Frontal cortex (tissue), 4 donors: ENCODE measurements around the gene GDF7. TPM values are rescaled to one million over a fixed set of nuclear protein-coding genes. Genes with fewer than 3 reads are reported as not detected.

ENCODE experiments used
- DNase-seq, 2 donors: peaks; one replicate each; pipeline ENCODE4 v3.0.0; 2012; ENCODE audit warnings: low spot score in 2 of 2
- FAIRE-seq: peaks from 2 replicates; lab custom pipeline; 2012; peaks lifted over from hg19 to GRCh38; lab: Jason Lieb, UNC
- total RNA-seq: library from RNA; depleted of rRNA; stranded (reverse); fragments of >200 nt; gene quantifications from one replicate; pipeline ENCODE4 v1.2.3, GENCODE V29; 2014
- donor health status: control.
- donor health status: control.
- donor health status: control.

The GDF7 gene
- total RNA-seq, 1 donor from 2014 or later, result under 0.01 TPM

DNA sequence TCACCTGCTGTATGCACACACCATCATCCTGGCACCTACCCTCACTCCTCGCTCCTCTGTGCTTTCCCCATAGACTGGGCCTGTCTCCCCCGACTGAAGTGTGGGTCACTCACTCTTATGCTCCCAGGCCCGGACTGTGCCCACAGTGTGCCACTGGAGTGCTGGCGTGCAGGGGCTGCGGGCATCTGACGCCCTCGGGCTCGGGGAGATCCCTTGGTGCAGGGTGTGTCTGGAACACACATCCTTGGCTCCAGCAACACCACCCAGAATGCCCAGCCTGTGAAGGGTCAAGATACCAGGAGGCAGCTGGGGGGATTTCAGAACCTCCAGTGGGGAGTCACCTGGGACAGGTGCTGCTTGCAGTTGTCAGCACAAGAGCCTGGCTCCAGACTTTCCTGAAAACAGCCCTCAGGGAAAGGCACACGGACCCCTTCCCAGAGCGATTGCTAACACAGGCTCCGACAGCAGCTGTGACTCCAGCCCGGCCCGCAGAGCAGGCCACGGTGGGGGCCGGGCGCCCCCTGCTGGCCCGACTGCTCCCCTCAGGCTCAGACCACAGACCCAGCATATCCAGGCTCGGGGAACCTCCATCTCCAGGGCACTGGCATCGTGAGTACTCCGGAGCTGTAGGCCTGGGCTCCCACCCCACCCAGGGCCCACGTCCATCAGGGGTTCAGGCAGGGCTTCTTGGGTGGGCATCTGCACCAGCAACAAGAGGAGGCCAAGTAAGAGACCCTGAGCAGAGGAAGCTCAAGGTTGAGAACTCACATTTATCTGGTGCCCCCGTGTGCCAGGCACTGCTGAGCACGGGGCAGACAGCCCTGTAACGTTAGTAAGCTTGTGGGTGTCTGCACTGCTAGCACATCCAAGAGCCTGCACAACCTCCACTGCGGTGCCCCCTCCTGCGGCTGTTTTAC lies 24.6 kb upstream of the GDF7 start:
- FAIRE-seq (no peak), DNase-seq (peak; percentile 70 to 93)

DNA sequence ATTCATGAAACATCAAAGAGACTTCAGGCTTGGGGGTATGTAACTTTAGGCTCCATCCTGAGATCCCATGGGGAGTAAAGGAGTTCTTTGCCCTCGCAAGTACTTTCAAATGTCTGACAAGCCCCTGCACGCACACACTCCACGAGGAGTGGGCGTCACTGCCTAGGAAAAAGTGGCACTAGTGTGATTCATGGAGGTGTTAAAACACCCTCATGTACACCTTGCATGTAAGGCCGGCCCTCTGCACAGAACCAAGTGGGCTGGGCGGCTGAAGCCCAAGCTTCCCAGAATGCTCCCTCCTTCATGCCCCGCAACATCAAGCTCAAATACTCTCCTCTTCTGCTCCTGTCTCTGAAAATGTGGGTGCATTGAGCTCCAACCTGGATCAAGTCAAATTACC lies 23.9 kb upstream of the GDF7 start:
- DNase-seq (no peak), FAIRE-seq (no peak)

DNA sequence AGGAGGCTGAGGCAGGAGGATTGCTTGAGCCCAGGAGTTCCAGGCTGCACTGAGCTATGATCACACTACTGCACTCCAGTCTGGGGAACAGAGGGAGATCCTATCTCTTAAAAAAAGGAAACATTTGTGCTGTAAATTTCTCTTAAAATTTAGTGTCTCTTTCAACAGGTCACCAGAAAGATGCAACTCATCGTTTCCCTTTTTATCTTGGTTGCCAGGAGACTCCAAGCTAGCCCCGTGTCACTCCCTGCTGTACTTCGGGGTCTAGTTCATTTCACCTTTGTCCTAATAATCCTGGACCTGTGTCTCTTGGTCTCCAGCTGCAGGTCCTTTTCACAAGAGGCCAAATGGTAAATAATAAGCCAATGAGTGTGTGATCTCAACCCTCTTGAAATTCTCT lies 23.1 kb upstream of the GDF7 start:
- FAIRE-seq (no peak), DNase-seq (no peak)

DNA sequence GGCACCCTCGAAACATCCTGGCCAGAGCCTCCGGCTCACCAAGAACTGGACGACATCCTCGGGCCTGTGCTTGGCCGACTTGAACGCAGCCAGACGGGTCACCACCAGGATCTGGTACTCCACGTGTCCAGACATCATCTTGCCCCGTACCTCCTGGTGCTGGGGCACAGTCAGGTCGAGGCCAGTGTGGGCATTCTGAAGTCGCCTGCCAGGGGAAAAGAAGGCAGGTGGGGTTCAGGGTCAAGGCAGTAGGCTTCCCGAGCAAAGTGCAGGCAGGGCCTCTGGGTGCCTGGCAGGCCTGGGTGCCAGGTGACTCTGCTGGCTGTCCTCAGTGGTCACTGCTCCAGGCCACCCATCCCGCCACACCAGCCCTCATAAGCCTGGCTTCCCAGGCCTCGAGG lies 21.6 kb upstream of the GDF7 start:
- DNase-seq (no peak), FAIRE-seq (no peak)

DNA sequence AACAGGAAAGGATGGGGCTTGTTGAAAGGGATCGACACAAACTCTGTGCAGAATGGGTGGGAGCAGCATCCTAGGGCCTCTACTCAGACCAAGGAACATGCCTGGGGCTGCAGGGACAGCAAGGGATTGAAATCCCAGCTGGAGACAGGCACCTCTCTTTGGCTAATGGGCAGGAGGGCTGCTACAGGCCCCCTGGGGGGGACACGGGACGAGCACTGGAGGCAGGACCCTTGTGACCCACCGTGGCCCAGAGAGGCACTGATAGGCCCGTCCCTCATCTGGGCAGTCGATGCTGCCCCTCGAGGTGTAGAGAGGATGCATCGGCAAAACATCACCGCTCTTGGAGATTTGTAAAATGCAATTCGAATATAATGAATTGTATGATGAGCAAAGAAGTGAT lies 21.2 kb upstream of the GDF7 start:
- DNase-seq (no peak), FAIRE-seq (no peak)

DNA sequence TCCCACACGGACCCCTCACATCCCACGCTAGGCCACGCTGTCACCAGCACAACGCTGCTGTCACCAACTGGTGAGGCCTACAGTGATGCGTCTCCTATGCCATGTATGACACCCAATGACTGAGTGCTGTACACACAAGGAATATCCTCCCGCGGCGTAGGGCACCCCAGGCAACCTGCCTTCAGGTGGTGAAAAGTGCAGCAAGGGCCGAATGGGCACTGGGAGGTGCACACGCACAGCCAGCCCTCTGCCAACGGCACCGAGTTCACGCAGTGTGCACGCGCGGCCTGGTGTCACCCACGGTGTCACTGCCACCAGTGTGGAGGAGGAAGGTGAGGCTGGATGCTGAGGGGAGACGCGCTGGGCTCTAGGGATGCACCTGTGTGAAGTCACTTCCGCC lies 20.5 kb upstream of the GDF7 start:
- FAIRE-seq (no peak), DNase-seq (no peak)

DNA sequence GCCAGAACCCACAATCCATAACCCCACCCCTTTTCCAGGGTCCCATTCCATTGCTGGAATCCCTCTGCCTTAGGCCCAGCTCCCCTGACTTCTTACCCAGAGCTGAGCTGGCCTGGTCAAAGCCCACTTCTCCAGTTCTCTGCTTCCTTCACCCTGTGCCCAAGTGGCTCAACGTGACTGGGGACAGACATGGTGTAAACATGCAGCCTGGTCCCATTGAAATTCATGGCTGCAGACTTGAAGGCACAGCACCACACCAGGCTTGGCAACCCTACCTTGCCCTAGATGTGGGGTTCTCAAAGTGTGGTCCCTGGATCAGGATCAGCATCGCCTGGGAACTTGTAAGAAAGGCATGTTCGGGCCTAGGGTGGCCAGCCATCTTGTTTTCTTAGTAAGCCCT lies 19.7 kb upstream of the GDF7 start:
- no peak for FAIRE-seq

DNA sequence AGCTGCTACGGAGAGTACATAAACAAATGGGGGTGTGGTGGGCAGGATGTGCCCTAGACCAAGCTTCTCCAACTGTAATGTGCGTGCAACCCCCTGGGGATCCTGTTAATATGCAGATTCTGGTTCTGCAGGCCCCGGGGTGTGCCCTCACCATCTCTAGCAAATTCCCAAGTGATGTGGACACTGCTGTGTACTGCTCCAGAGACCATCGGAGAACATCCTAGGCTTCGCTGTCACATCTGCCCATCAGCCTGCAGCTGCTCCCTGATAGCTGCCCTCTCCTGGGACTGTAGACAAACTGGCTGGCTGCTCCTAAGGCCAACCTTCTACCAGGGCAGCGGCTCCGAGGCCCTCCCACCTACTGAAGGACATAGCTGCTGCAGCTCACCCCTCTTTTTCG lies 19.2 kb upstream of the GDF7 start:
- FAIRE-seq (no peak), DNase-seq (no peak)

More for the DNA sequence above, 19.7 kb upstream of the GDF7 start:
- DNase-seq, result no peak

DNA sequence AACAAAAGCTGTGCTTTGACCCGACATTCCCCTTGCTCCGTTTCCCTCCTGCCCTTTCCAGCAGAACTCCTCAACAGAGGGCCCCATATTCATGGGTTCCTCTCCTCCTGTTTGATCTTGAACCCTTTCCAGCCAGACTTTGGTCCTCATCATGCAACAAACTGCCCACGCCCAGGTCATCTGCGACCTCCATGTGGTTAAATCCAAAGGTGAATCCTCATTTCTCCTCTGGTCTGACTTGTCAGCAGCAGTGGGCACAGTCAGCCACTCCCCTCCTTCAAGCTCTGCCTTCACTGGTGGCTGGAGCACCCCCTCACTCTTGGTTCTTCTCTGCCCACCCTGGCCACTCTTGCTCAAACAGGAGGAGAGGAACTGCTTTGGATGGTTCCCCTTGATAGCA lies 18.7 kb upstream of the GDF7 start:
- FAIRE-seq (no peak), DNase-seq (no peak)

DNA sequence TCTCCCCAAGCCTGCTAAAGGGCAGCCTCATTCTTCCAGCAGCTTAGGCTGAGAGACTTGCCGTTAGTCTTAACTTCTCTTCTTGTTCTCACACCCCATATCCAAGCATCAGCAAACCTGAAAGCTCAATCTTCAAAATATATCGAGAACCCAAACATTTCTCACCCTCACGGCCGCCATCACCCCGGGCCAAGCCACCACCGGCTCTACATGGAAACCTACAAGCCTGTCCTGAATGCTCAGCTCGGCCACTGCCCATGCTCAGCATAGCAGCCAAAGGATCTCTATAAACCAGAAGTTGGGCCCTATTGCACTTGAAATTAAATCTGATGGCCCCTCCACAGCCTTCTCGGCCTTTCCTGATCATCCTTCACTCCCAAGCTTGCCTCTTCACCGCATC lies 18.1 kb upstream of the GDF7 start:
- FAIRE-seq, result no peak
- DNase-seq, result no peak

DNA sequence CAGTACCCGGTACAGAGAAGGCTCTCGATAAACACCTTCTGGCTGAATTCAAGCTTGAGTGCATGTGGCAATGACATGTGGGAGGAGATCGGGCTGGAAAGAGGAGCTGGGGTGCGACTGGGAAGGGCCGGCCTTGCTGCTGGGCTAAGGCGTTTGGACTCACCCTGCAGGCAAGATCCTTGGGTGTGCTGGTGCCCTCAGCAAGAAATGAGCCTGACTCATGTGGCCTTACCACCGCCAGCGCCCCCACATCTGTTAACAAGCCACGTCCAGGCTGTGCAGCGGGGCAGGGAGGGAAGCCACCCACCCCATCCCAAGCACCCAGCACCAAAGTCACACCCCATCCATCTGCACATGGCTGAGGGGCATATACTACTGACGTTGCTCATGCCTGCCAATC lies 17.4 kb upstream of the GDF7 start:
- DNase-seq, result no peak
- no peak for FAIRE-seq

DNA sequence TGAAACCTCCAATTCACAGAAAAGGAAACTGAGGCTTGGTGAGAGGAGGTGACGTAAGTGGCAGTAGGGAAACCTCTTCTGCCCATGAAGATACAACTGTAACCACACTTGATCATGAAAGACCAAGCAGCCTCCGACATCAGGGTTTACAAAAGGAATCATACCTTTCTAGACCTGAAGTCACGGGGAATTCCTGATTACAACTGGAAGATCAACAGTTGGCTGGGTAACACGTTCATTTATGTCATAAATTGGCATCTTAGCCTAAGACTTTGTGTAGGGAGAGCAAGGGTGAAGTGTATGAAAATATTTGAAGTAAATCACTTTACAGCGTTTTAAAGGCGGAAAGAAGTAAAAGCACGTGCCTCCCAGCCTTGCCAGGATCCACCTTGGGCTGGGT lies 17.0 kb upstream of the GDF7 start:
- DNase-seq (no peak), FAIRE-seq (no peak)

DNA sequence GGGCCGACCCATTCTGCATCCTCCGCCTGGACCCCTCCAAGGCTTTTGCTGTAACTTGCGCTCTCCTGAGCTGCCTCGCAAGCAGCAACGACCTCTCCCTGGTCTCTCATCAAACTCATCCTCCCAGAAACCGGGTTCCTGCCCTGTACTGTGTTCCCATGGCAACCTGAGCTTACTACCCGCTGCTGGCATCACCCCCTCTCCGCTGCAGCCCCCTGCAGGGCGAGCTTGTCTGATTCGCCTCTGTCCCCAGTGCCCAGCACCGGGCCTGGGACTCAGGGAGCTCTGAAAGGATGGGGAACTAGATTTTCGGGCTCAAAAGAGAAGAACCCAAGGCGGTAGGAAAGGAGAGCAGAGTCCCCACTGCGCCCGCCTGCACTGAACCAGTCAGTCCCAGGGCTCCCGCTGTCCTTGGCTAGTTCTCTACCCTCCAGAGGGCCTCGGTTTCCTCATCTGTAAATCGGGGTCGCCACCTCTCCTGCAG lies 16.5 kb upstream of the GDF7 start:
- FAIRE-seq, result no peak
- peak in 1 of 2 donors; percentile 58 for DNase-seq

DNA sequence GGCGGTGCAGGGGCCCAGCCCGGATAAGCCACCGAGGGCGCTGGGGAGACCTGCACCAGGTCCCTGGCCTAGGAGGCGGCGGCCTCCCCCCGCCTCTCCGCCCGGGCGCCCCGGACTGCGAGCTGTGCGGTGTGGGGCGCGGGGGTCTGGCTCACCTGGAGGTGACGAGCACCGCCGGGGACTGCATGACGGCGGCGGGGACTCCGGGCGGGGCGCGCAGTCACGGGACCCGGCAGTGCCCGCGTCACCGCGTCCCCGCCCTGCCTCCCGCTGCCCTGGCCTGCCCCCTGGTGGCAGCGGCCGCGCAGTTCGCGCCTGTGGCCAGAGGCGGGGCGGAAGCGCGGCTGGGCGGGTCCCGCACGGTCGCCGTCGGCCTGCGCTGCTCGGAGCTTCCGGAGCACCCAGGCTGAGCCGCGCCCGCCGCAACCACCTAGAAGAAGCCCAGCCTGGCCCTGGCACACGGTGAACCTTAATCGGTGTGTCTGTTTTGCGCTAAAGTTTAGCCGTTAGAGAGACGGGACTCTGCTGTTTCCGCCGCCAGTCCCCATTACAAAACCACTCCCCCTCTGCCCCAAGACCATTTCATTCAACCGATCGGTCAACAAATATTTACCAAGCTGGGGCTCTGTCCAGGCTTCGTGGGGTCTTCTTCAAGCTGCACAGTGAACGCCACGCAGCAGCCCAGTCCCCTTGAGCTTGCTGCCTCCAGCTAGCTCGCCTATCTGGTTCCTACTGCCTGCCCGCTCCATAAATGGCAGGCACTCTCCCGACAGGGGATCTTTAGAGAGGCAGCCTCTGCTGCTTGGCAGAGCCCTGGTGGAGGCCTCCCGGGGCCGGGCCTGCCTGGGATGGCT lies 15.8 kb upstream of the GDF7 start, which contains the start of gene HS1BP3:
Gene HS1BP3, minus strand, starts transcription at position 222 of the 854 bp plus-strand sequence. Its CDS starts 35 bp downstream, at position 187.
- peak; percentile 99 for DNase-seq
- no peak for FAIRE-seq

DNA sequence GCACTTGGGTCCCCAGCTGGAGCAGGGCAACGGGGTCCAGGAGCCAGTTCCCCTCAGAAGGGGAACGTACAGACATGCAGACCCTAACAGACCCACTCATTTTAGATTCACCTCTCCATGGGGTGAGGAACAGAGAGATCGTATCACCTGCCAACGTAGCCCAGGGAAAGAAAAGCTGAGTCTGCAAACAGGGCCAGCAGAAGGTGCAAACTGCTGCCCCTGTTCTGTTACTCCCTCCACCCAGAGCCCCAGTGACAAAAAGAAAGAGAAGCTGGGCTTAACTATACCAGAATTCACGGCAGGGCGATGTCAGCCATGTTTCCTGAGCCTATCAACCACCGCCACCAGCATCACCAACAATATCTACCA lies 15.2 kb upstream of the GDF7 start:
- FAIRE-seq (no peak), DNase-seq (no peak)

DNA sequence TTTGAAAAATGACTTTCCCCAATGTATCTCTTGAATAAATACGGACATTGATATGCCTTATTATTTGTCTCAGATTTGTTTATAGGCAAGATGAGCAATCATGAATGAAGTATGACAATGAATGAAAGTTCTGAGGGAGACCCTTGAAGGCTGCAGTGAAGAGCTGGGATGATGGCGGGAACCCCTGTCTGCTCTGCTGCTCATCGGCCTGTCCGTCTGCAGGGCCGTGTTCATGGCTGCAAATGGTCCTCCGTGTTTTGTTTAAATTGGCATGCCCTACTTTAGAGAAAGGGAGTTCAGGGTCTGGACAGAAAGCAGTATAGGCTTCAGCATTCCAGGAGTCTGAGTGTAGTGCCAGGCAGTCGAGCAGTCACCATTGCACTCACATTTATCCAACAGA lies 14.8 kb upstream of the GDF7 start:
- FAIRE-seq (no peak), DNase-seq (no peak)

DNA sequence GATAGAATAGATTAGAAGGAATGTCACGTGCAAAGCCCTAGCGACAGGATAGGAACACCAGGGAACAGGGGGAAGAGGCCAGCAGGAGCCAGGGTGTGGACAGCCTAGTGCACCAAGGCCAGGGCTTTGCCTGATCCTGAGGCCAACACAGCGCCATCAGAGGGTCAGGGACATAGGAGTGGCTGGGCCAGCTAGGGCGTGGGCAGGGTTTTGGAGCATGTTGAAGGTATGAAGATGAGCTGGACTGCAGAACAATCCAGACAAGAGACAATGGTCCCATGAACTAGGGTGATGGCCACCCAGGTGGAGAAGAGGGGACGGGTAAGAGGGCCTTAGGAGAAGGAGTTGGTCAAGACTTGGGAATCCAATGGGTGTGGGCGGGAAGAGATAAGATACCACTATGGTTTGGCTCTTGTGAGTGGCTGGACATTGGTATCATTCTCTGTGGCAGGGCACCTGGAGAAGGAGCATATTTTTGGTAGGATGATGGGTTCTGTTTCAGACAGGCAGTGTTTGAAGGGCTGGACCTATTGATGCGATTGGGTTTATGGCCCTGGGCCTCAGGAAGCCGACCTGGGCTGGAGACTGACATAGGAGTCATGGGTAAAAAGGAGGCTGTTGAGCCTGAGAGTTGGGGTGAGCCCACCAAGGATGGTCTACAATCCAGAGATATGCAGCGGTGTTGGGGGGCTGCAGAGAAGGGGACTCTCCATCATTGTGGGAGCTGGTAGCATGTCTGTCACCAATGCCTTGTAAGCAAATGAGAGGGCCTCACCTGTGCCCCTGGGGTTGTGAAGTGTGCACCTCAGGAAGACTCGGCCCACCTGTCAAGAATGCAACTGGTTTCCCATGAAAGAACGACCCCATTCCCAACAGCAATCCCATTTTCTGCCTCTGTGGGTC lies 14.0 kb upstream of the GDF7 start:
- FAIRE-seq (no peak), DNase-seq (no peak)

DNA sequence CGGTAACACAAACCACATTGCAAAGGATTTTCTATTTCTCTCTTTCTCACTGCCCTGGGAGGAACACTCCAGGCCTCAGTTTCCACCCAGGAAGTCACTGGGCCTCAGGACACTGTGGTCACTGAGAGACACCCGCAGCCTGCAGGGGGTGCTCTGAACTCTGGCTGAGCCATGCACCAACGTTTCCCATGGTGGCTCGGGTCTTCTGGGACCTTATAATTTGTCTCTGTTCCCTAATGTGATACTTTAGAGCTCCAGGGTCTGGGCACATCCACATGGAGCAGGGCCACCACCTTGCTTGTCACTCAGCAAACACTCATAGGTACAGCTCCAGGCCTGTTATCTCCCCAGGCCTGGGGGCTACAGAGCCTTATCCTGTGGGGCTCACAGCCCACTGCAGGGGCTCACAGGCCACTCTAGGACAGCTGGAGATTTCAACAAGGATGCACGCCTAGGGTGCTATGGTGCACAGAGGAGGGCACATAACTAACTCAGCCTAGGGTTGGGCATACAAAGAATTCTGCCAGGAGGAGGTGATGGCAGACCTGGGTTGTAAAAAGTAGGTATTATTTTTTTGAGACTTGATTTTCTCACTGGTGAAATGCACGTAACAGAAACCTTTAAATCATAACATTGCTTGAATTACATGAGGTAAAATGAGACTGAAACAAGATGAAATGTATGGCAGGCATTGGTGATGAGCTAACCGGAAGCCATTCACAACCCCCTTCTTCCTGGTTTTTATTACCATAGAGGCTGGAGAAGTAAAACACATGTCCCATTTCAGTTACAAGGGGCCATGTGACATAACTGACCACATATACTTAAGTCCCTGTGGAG lies 13.0 kb upstream of the GDF7 start:
- no peak for DNase-seq
- FAIRE-seq, result no peak

DNA sequence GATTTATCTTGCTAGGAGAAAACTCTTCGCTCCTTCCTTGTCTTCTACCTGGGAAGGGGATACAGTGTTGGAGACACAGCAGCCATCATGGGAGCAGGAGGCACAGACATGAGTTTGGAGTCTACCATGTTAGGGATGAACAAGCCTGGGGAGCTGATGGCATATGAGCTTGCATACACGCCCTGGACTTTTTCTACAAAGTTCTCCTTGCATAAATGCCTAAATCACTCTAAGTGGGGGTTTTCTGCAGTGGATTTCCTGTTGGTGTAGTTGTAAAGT lies 12.5 kb upstream of the GDF7 start:
- FAIRE-seq, result no peak

More for the DNA sequence above, 12.5 kb upstream of the GDF7 start:
- DNase-seq, result no peak
